ENCODE data around the gene LAMA2.

GRCh38 chr6:129098061-129098553, 215.2 kb downstream of the LAMA2 start:
- no peak for TF ChIP-seq CTCF (IDR thresholded peaks at IDR 0.05)
- TF ChIP-seq POLR2A (IDR thresholded peaks at IDR 0.05) = no peak
